Measurements from ENCODE around the gene CHID1.

The CHID1 gene

DNA sequence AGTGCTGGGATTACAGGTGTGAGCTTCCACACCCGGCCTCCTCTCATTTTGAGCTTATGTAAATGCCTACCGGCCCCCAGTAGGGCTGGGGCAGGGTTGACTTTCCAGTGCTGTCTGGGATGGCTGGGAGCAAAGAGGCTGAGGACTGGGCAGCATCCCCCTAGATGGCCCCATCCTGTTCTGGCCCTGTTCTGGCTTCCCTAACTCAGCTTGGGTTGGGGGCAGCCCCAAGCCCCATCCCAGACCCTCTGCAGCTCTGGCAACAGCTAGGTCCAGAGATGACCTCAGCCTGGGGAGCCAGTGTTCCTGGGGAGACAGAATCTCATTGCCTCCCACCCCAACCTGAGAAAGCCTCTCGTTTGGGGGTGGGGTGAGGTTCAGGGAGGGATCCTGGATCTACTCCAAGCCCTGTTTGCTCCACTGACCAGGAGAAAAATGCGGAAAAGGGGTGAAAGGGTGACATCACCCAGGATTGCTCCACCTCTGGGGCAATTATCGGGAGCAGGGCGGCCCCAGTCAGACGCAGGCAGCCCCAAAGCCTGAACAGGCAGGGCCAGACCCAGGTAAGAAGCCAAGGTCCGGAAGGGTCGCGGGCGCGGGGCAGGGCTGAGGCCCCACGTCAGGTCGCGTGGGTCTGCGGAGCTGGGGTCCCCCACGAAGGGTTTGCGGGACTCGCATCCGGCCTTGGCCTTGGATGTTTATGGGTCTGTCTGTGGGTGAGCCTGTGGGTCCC lies 92.0 kb downstream of the CHID1 start, which contains the start of gene PNPLA2:
Gene PNPLA2, plus strand, starts transcription at position 519 of the 733 bp plus-strand sequence. CDS start 805 bp downstream, outside the sequence.
- TF ChIP-seq, protein P1, sequence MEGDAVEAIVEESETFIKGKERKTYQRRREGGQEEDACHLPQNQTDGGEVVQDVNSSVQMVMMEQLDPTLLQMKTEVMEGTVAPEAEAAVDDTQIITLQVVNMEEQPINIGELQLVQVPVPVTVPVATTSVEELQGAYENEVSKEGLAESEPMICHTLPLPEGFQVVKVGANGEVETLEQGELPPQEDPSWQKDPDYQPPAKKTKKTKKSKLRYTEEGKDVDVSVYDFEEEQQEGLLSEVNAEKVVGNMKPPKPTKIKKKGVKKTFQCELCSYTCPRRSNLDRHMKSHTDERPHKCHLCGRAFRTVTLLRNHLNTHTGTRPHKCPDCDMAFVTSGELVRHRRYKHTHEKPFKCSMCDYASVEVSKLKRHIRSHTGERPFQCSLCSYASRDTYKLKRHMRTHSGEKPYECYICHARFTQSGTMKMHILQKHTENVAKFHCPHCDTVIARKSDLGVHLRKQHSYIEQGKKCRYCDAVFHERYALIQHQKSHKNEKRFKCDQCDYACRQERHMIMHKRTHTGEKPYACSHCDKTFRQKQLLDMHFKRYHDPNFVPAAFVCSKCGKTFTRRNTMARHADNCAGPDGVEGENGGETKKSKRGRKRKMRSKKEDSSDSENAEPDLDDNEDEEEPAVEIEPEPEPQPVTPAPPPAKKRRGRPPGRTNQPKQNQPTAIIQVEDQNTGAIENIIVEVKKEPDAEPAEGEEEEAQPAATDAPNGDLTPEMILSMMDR (conservative IDR thresholded peaks at IDR 0.05), result no peak
- peak within 1 kb of the TSS; percentile 95 for H3K27ac ChIP-seq

Data from VCaP (cell line).